PC-9 (cell line): ENCODE results near the gene XPC. TPM values are rescaled to one million over a fixed set of nuclear protein-coding genes. Genes with fewer than 3 reads are reported as not detected.

Experiments used
- BruUV-seq: library from RNA; stranded (reverse); fragments of 400-500 nt; replicated peaks from 2 replicates; lab custom pipeline; 2021; lab: Mats Ljungman, UMichigan
- CTCF ChIA-PET: fragments of 300-600 bp; sonication (Branson Sonifier 250); formaldehyde crosslinking; loops from one replicate; lab custom pipeline; 2022; ENCODE audit warnings: antibody characterized with exemption; lab: Charles Lee
- POLR2A ChIA-PET: fragments of 300-600 bp; sonication (Branson Sonifier 250); formaldehyde crosslinking; loops from one replicate; lab custom pipeline; 2022; ENCODE audit warnings: antibody characterized with exemption; ENCODE audit not compliant: unreplicated experiment; lab: Charles Lee
- DNase-seq, 2 experiments: peaks; one replicate each; pipeline versions ENCODE4 v3.0.0 to v3.0.0-alpha.2; 2015 to 2022; ENCODE audit warnings: mixed read lengths in 1 of 2
- H2AFZ ChIP-seq: fragments of 200-600 bp; sonication (generic); 2 replicates; pipeline ENCODE4 v1.8.1; 2017; ENCODE audit warnings: antibody characterized with exemption
- H3F3A ChIP-seq: fragments of 200-600 bp; sonication (generic); 2 replicates; pipeline ENCODE4 v1.8.1; 2017; ENCODE audit warnings: antibody characterized with exemption, mild to moderate bottlenecking, low read depth; ENCODE audit not compliant: insufficient read depth
- H3K27ac ChIP-seq: fragments of 200-600 bp; sonication (generic); 2 replicates; pipeline ENCODE4 v1.6.1; 2016; ENCODE audit warnings: mixed run types
- H3K27me3 ChIP-seq: fragments of 200-600 bp; sonication (generic); 2 replicates; pipeline ENCODE4 v1.6.1; 2016; ENCODE audit warnings: low read depth, mixed run types; ENCODE audit not compliant: insufficient read depth
- H3K36me3 ChIP-seq: fragments of 200-600 bp; sonication (generic); 2 replicates; pipeline ENCODE4 v1.6.1; 2016; ENCODE audit warnings: low read depth, mixed run types
- H3K4me1 ChIP-seq: fragments of 200-600 bp; sonication (generic); replicated peaks from 2 replicates; pipeline ENCODE4 v1.6.1; 2016; ENCODE audit warnings: mixed run types; ENCODE audit not compliant: insufficient read depth
- H3K4me2 ChIP-seq: fragments of 200-600 bp; sonication (generic); 2 replicates; pipeline ENCODE4 v1.6.1; 2017; ENCODE audit warnings: mixed run types
- H3K4me3 ChIP-seq: fragments of 200-600 bp; sonication (generic); 2 replicates; pipeline ENCODE4 v1.6.1; 2016; ENCODE audit warnings: mixed run types
- H3K79me2 ChIP-seq: fragments of 200-600 bp; sonication (generic); 2 replicates; pipeline ENCODE4 v1.6.1; 2017; ENCODE audit warnings: low read depth, mixed run types
- H3K9me2 ChIP-seq: fragments of 200-600 bp; sonication (generic); 2 replicates; pipeline ENCODE4 v1.8.1; 2017; ENCODE audit warnings: mild to moderate bottlenecking; ENCODE audit not compliant: insufficient read depth
- H3K9me3 ChIP-seq: fragments of 200-600 bp; sonication (generic); 2 replicates; pipeline ENCODE4 v1.8.1; 2016; ENCODE audit warnings: low read depth; ENCODE audit not compliant: insufficient read depth
- H4K20me1 ChIP-seq: fragments of 200-600 bp; sonication (generic); 2 replicates; pipeline ENCODE4 v1.8.1; 2017; ENCODE audit not compliant: insufficient read depth
- EZH2 ChIP-seq: fragments of 200-600 bp; sonication (generic); IDR thresholded peaks from 2 replicates; pipeline ENCODE4 v1.8.0; 2017; ENCODE audit warnings: antibody characterized with exemption, low read depth
- intact Hi-C: fragments of 100-400 bp; cut with micrococcal nuclease; formaldehyde crosslinking; loops from one replicate; pipeline ENCODE4 v1.10.0; 2022; ENCODE audit not compliant: unreplicated experiment
- total RNA-seq: library from RNA; stranded (reverse); gene quantifications from 2 replicates; pipeline ENCODE4 v1.2.3, GENCODE V29; 2021
- TF ChIP-seq, protein P1 (sequence below): fragments of 200-600 bp; sonication (generic); conservative IDR thresholded peaks from 2 replicates; pipeline ENCODE4 v1.6.1; 2017; ENCODE audit warnings: mixed run types, antibody characterized with exemption, mild to moderate bottlenecking, moderate library complexity

The XPC gene
- total RNA-seq, 1 experiment from 2014 or later: 27.1 TPM

DNA sequence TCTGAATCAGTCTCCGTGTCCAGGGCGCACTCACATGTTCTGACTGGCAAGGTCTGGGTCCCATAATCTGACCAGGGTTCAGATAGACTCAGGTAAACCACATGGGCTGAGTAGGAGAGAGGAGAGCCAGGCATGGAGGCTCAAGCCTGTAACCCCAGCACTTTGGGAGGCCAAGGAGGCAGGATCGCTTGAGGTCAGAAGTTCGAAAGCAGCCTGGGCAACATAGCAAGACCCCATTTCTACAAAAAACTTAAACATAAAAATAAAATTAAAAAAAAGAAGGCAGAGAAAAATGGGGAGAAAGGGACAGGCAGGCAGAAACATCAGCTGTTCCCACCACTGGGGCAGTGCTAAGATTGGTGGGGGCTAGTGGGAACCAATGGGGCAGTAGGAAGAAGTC is 48.2 kb downstream of the XPC start:
- peaks cover 16% of the 10 kb centered on the region for H3K4me1 ChIP-seq
- no peak for DNase-seq
- no peaks in the 10 kb centered on the region for H3K27me3 ChIP-seq
- no peak overlapping the region for H3K4me3 ChIP-seq
- BruUV-seq: no TSS peak
- H2AFZ ChIP-seq: no peak overlapping the region
- no peak for TF ChIP-seq EZH2
- TF ChIP-seq, protein P1, sequence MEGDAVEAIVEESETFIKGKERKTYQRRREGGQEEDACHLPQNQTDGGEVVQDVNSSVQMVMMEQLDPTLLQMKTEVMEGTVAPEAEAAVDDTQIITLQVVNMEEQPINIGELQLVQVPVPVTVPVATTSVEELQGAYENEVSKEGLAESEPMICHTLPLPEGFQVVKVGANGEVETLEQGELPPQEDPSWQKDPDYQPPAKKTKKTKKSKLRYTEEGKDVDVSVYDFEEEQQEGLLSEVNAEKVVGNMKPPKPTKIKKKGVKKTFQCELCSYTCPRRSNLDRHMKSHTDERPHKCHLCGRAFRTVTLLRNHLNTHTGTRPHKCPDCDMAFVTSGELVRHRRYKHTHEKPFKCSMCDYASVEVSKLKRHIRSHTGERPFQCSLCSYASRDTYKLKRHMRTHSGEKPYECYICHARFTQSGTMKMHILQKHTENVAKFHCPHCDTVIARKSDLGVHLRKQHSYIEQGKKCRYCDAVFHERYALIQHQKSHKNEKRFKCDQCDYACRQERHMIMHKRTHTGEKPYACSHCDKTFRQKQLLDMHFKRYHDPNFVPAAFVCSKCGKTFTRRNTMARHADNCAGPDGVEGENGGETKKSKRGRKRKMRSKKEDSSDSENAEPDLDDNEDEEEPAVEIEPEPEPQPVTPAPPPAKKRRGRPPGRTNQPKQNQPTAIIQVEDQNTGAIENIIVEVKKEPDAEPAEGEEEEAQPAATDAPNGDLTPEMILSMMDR: no peak
- peaks cover 43% of the 10 kb centered on the region for H3K36me3 ChIP-seq
- ChIA-PET CTCF (no interaction called here), POLR2A (no interaction called here)
- no peak overlapping the region for H3K27ac ChIP-seq
- H4K20me1 ChIP-seq: peaks cover 37% of the 10 kb centered on the region
- H3K4me2 ChIP-seq: no peak overlapping the region
- intact Hi-C loops: no loop called here
- H3F3A ChIP-seq: peaks cover 11% of the 10 kb centered on the region; the same call in 1 of the 2 replicates
- H3K9me3 ChIP-seq: no peaks in the 10 kb centered on the region
- peaks cover 41% of the 10 kb centered on the region for H3K79me2 ChIP-seq
- H3K9me2 ChIP-seq: no peaks in the 10 kb centered on the region

GRCh38 chr3:14129296-14129695 is 49.1 kb downstream of the XPC start:
- Histone ChIP-seq H3K4me3 (no peak overlapping the region), H3K4me2 (no peak overlapping the region), H3K27ac (no peak overlapping the region), H3F3A (peaks cover 11% of the 10 kb centered on the region; the same call in 1 of the 2 replicates), H4K20me1 (peaks cover 37% of the 10 kb centered on the region), H2AFZ (no peak overlapping the region), H3K4me1 (peaks cover 16% of the 10 kb centered on the region), H3K36me3 (peaks cover 43% of the 10 kb centered on the region), H3K9me3 (no peaks in the 10 kb centered on the region), H3K9me2 (no peaks in the 10 kb centered on the region), H3K27me3 (no peaks in the 10 kb centered on the region), H3K79me2 (peaks cover 45% of the 10 kb centered on the region)
- intact Hi-C loops: no loop called here
- TF ChIP-seq EZH2: no peak
- TF ChIP-seq, protein P1: no peak
- ChIA-PET CTCF (no interaction called here), POLR2A (no interaction called here)
- BruUV-seq: no TSS peak
- no peak for DNase-seq

- POLR2A ChIA-PET: no interaction called here
- Histone ChIP-seq H4K20me1 (peaks cover 37% of the 10 kb centered on the region), H3K9me3 (no peaks in the 10 kb centered on the region), H3K4me1 (peaks cover 16% of the 10 kb centered on the region), H3K4me3 (no peak overlapping the region), H3F3A (peaks cover 11% of the 10 kb centered on the region; the same call in 1 of the 2 replicates), H3K27ac (no peak overlapping the region), H3K36me3 (peaks cover 43% of the 10 kb centered on the region), H3K9me2 (no peaks in the 10 kb centered on the region), H2AFZ (no peak overlapping the region), H3K27me3 (no peaks in the 10 kb centered on the region), H3K79me2 (peaks cover 51% of the 10 kb centered on the region), H3K4me2 (no peak overlapping the region)
- CTCF ChIA-PET: no interaction called here
- TF ChIP-seq EZH2: no peak
- TF ChIP-seq, protein P1: no peak
- no TSS peak for BruUV-seq
- no peak for DNase-seq
- intact Hi-C loops: no loop called here
Observed at GRCh38 chr3:14128724-14129123, 49.7 kb downstream of the XPC start.
